ENCODE data around the gene TDG.
"Not testable (repeated sequence)": the region's sequence is repeated elsewhere in the genome, so short reads cannot be mapped to it uniquely, and the experiment has no call there.

Gene TDG

DNA sequence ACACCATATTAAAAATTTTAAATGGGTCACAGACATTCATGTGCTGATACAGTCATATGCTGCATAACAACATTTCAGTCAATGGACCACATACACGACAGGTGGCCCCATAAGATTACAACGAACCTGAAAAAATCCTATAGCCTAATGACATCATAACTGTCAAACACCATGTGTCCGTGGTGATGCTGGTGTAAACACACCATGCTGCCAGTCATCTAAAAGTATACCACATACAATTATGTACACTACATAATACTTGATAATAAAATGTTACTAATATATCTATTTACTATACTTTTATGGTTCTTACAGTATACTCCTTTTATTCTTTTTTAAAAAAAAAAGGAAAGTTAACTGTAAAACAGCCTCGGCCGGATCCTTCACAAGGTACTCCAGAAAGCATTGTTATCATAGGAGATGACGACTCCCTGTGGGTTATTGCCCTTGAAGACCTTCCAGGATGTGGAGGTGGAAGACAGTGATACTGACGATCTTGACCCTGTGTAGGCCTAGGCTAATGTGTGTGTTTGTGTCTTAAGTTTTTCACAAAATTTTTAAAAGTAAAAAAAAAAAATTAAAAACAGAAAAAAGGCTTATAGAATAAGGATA is 5.0 kb upstream of the TDG start:
- DNase-seq (ENCODE audit: low spot score), result no peak

- DNase-seq (ENCODE audit: low spot score), result no peak
Observed at GRCh38 chr12:103962493-103962892, 3.2 kb upstream of the TDG start.

- DNase-seq (ENCODE audit: low spot score), result no peak
Observed at GRCh38 chr12:103964805-103965204, 867 bp upstream of the TDG start.

DNA sequence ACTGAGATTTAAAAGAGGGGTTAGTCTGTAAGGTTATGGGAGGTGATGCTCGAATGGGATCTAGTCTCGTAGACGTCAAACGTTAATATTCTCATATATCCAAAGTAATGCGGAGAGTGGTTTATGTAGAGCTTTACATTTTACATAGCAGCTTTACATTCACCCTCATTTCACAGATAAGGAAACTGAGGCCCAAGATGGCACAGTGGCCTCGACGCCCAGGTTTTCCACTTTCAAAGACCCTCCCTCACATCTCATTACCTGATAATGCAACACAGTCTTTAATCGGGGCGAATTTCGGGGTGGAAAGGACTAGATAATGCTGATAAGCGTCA is 450 bp upstream of the TDG start:
- DNase-seq (ENCODE audit: low spot score), result no peak

- DNase-seq (ENCODE audit: low spot score), result no peak
Observed at GRCh38 chr12:103966736-103967135, 1.1 kb downstream of the TDG start.

GRCh38 chr12:103969391-103969790 is 3.7 kb downstream of the TDG start:
- DNase-seq (ENCODE audit: low spot score), result no peak

GRCh38 chr12:103973909-103974308 is 8.2 kb downstream of the TDG start:
- DNase-seq (ENCODE audit: low spot score), result no peak

DNA sequence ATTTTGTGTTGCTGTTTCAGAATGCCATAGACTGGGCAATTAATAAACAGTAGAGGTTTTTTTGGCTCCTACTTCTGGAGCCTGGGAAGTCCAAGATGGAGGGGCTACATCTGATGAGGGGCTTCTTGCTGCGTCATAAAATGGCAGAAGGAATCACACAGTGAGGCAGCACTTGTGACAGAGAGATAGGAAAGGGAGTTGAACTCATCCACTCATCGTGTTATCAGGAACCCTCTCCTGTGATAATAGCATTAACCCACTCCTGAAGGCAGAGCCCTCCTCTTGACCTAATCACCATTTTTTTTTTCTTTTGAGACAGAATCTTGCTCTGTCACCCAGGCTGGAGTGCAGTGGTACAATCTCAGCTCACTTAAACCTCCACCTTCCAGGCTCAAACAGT is 9.7 kb downstream of the TDG start:
- DNase-seq (ENCODE audit: low spot score), result no peak

DNA sequence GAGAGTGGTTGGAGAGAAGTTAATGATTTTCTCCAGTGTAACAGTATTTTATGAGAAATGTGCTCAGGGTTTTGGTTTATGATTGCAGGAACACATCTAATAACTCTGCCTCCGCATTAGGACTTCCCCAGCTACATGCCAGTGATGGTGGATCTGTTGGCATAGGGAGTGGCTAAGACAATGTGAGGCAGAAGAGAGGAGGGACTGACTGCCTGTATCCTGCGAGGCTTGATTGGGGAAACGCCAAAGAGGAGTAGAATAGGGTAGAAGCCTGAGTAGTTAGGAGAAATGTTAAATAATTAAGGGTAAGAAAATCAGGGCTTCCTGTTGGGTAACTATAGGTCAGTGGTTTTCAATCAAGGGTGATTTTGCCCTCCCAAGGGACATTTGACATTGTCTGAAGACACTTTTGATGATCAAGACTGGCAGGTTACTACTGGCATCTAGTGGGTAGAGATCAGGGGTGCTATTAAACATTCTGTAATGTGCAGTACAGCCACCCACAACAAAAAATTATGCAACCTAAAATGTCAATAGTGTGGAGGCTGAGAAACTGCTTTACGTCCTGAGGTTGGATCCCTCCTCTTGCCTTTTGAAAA is 12.8 kb downstream of the TDG start:
- no peak for DNase-seq (ENCODE audit: low spot score)

GRCh38 chr12:103986829-103987228 is 21.2 kb downstream of the TDG start:
- DNase-seq (ENCODE audit: low spot score), result no peak

GRCh38 chr12:103994235-103994634 is 28.6 kb downstream of the TDG start:
- DNase-seq (ENCODE audit: low spot score), result no peak

- DNase-seq (ENCODE audit: low spot score), result no peak
Observed at GRCh38 chr12:103996595-103996994, 30.9 kb downstream of the TDG start.

DNA sequence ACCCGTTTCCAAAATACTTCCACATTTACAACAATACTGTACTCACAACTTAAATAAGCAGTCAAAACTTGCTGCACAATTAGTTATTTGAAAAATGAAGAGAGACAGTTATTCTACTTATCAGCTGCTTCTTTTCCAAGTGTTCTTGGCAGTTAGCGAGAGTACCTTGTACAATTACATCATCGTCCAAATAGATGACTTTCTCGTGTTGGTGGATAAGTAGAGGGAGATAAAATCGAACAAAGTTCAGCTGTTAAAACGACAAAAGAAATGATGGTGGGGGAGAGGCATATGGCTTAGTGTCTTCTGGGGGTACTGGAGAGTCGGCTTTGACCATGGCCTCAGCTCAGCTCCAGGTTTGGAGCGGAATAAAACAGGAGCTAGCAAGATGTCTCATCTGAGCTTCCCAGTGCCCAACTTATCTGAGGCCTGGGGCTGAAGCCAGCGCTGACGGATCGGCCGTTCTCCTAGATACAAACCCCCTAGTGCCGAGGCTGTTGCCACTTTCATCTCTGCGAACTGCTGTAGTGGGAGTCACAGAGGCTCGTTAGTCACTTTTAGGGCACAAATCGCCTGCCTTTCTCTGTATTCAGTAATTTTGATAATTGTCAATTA is 31.7 kb downstream of the TDG start:
- DNase-seq (ENCODE audit: low spot score), result no peak

DNA sequence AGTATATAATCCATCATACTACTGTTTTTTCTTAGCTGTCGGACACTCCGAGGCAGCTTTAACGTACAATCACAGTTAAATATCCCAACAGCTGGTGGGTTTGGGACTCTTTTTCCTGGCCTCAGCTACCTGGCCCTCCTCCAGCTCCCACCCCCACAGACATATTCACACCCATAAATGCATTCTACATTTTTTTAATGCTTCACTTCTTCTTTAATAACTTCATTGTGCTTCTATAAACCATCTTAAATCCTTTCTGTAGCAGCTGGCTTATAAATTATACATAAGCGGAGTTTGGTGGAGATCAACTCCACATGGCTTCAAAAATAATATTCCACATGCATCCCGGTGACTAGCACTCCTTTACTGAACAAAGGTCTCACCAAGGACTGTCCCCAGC is 33.3 kb downstream of the TDG start:
- DNase-seq (ENCODE audit: low spot score), result no peak

DNA sequence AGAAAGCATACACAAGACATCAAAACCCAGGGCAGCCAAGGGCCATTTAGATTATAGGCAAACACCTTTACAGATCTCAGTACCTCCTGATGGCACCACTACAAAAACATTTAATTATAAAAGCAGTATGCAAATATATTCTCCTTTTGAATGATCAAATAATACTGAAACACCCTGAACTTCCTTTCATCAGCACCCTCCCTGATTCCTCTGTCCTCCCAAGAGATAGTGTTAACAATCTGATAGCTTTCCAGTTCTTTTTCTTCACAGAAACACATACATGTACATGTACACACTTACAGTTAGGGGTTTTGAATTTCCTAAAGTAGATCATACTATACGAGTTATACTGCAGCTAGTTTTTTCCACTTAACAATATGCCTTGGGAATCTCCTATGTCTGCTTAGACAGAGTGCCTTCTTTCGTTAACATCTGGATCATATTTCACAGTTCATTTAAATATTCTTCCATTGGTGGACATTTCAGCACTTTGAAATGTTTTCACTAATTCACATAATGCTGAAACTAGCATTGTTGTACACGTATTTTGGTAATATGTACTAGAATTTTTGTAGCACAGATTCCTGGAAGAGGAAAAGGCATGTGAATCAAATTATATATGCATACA is 35.2 kb downstream of the TDG start:
- DNase-seq (ENCODE audit: low spot score), result no peak

DNA sequence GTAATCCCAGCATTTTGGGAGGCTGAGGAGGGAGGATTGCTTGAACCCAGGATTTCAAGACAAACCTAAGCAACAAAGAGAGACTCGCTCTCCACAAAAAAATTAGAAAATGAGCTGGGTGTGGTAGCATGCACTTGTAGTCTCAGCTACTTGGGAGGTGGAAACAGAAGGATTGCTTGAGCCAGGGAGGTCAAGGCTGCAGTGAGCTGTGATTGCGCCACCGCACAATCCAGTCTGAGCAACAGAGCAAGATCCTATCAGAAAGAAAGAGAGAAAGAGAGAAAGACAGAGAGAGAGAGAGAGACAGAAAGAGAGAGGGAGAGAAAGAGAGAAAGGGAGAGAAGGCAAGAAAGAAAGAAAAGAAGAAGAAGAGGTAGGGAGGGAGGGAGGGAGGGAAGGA is 37.0 kb downstream of the TDG start:
- no peak for DNase-seq (ENCODE audit: low spot score)

DNA sequence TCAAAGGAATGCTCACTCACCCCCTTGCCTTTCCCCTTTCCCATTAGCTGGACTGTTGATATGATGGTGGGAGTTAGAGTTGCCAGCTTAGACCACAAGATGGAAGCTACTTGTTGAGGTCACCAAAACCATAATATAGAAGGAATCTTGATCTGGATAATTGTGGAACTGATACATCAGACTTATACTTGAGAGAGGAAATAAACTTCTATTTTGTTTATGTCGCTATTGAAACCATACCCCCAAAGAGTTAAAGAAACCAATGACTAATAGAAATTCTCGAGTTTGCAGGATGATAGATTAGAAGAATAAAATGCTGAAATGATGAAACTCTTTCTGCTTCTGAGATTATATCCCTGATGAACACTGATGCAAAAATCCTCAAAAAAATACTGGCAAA is 37.9 kb downstream of the TDG start:
- no peak for DNase-seq (ENCODE audit: low spot score)

GRCh38 chr12:104006929-104007328 is 41.3 kb downstream of the TDG start:
- DNase-seq (ENCODE audit: low spot score), result no peak

- no peak for DNase-seq (ENCODE audit: low spot score)
Observed at GRCh38 chr12:104010121-104010520, 44.4 kb downstream of the TDG start.

DNA sequence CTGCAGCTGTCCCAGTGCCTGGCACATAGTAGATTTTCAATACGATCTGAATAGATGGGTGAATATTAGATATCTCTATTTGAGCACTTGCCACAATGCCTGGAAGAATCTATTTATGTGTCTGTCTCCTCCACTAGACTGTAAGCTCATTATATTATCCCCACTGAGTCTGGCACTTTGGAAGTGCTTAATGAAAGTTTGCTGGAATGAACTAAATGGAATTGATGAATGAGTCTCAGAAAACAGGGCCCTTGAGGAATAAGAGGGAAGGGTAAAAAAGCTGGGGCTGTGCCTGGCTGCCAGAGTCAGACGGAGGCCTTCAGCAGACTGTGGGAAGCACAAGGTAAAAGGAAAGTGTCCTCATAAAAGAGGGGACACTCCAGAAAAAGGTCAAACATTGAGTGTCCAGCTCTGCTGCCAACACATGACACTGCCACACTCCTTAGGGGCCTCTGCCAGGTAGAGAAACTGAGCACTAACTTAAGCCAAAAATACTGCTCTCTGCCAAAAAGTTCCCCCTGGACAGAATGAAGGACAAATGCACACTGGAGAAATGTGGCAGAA is 45.0 kb downstream of the TDG start:
- DNase-seq (ENCODE audit: low spot score), result peak; percentile 7

- DNase-seq (ENCODE audit: low spot score), result no peak
Observed at GRCh38 chr12:104011253-104011652, 45.6 kb downstream of the TDG start.

DNA sequence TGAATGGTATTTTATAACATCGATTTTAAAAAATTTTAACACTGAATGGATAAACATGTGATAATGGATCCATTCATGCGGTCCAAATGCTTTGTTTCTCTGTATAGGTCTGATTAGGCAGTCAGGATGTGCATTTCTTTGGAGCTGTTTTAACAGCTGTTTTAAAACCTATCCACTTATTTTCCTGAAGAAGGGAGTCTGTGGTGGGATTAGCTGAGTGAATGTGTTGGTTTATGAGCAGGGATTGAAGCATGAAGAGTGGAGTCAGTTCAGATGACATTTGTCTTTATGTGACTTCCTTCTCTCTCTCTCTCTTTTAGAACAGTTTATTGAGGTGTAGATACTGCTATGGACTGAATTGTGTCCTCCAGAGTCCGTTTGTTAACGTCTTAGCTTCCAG is 46.7 kb downstream of the TDG start:
- DNase-seq (ENCODE audit: low spot score), result no peak

DNA sequence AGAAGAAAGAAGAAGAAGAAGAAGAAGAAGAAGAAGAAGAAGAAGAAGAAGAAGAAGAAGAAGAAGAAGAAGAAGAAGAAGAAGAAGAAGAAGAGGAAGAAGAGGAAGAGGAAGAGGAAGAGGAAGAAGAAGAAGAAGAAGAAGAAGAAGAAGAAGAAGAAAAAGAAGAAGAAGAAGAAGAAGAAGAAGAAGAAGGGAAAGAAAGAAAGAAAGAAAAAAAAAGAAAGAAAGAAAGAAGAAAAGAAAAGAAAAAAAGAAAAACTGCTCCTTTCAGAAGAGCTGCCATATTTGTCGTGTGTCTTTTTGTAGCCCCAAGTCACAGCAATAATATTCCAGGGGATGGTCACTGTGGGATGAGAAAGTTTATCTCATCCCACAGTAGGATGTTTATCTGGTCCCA is 56.2 kb downstream of the TDG start:
- DNase-seq (ENCODE audit: low spot score), result not testable (repeated sequence)

Measured in putamen (tissue), 1 donor.